ENCODE results near the gene PCNX1.

DNA sequence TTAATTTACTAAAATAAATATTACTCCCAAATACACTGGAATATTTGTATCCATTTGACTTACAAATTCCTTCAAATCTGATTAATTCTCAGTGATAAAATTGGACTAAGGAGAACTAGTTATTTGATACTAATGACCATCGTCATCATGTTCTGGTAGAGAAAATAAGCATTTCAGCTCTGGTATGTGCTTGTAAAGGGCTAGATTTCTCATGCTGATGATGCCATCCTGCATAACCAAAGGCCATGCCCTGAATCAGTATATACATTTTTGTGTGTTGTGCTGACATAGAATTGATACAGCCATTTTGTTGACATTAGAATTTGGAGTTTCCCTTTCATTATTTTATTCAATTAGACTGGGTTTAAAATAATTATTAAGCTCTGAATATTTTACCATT, 148.9 kb downstream of the PCNX1 start:
- no peak for TF ChIP-seq RBM39 (optimal IDR thresholded peaks at IDR 0.05; ENCODE audit: low read depth, low read length)
- TF ChIP-seq, protein P1, sequence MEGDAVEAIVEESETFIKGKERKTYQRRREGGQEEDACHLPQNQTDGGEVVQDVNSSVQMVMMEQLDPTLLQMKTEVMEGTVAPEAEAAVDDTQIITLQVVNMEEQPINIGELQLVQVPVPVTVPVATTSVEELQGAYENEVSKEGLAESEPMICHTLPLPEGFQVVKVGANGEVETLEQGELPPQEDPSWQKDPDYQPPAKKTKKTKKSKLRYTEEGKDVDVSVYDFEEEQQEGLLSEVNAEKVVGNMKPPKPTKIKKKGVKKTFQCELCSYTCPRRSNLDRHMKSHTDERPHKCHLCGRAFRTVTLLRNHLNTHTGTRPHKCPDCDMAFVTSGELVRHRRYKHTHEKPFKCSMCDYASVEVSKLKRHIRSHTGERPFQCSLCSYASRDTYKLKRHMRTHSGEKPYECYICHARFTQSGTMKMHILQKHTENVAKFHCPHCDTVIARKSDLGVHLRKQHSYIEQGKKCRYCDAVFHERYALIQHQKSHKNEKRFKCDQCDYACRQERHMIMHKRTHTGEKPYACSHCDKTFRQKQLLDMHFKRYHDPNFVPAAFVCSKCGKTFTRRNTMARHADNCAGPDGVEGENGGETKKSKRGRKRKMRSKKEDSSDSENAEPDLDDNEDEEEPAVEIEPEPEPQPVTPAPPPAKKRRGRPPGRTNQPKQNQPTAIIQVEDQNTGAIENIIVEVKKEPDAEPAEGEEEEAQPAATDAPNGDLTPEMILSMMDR (IDR thresholded peaks at IDR 0.05 in 2 of 3, conservative IDR thresholded peaks at IDR 0.05 in 1 of 3; ENCODE audit: insufficient read depth in 2 of 3, low read depth in 1 of 3, low read length in 3 of 3) = no peak
- TF ChIP-seq, protein P2, sequence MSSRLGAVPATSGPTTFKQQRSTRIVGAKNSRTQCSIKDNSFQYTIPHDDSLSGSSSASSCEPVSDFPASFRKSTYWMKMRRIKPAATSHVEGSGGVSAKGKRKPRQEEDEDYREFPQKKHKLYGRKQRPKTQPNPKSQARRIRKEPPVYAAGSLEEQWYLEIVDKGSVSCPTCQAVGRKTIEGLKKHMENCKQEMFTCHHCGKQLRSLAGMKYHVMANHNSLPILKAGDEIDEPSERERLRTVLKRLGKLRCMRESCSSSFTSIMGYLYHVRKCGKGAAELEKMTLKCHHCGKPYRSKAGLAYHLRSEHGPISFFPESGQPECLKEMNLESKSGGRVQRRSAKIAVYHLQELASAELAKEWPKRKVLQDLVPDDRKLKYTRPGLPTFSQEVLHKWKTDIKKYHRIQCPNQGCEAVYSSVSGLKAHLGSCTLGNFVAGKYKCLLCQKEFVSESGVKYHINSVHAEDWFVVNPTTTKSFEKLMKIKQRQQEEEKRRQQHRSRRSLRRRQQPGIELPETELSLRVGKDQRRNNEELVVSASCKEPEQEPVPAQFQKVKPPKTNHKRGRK (tag; IDR thresholded peaks at IDR 0.05) = no peak
- TF ChIP-seq L3MBTL2 (IDR thresholded peaks at IDR 0.05) = no peak
- TF ChIP-seq PCBP2 (IDR thresholded peaks at IDR 0.05; ENCODE audit: low read depth, low read length, poor library complexity, severe bottlenecking) = no peak
- no peak for TF ChIP-seq SLC30A9 (CRISPR knock-in tag; IDR thresholded peaks at IDR 0.05)
- no peak for TF ChIP-seq ZNF384 (IDR thresholded peaks at IDR 0.05; ENCODE audit: low read depth, low read length)
- TF ChIP-seq, protein P3, sequence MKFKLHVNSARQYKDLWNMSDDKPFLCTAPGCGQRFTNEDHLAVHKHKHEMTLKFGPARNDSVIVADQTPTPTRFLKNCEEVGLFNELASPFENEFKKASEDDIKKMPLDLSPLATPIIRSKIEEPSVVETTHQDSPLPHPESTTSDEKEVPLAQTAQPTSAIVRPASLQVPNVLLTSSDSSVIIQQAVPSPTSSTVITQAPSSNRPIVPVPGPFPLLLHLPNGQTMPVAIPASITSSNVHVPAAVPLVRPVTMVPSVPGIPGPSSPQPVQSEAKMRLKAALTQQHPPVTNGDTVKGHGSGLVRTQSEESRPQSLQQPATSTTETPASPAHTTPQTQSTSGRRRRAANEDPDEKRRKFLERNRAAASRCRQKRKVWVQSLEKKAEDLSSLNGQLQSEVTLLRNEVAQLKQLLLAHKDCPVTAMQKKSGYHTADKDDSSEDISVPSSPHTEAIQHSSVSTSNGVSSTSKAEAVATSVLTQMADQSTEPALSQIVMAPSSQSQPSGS (CRISPR knock-in tag; IDR thresholded peaks at IDR 0.05) = no peak
- no peak for TF ChIP-seq JUND (IDR thresholded peaks at IDR 0.05; ENCODE audit: borderline replicate concordance, low read depth, low read length)
- no peak for TF ChIP-seq JUND (tag; IDR thresholded peaks at IDR 0.05; ENCODE audit: borderline replicate concordance, low read depth, low read length)
- no peak for TF ChIP-seq CEBPB (tag; IDR thresholded peaks at IDR 0.05)
- TF ChIP-seq NFYB (IDR thresholded peaks at IDR 0.05; ENCODE audit: extremely low read depth, insufficient read length) = no peak
- TF ChIP-seq, protein P4, sequence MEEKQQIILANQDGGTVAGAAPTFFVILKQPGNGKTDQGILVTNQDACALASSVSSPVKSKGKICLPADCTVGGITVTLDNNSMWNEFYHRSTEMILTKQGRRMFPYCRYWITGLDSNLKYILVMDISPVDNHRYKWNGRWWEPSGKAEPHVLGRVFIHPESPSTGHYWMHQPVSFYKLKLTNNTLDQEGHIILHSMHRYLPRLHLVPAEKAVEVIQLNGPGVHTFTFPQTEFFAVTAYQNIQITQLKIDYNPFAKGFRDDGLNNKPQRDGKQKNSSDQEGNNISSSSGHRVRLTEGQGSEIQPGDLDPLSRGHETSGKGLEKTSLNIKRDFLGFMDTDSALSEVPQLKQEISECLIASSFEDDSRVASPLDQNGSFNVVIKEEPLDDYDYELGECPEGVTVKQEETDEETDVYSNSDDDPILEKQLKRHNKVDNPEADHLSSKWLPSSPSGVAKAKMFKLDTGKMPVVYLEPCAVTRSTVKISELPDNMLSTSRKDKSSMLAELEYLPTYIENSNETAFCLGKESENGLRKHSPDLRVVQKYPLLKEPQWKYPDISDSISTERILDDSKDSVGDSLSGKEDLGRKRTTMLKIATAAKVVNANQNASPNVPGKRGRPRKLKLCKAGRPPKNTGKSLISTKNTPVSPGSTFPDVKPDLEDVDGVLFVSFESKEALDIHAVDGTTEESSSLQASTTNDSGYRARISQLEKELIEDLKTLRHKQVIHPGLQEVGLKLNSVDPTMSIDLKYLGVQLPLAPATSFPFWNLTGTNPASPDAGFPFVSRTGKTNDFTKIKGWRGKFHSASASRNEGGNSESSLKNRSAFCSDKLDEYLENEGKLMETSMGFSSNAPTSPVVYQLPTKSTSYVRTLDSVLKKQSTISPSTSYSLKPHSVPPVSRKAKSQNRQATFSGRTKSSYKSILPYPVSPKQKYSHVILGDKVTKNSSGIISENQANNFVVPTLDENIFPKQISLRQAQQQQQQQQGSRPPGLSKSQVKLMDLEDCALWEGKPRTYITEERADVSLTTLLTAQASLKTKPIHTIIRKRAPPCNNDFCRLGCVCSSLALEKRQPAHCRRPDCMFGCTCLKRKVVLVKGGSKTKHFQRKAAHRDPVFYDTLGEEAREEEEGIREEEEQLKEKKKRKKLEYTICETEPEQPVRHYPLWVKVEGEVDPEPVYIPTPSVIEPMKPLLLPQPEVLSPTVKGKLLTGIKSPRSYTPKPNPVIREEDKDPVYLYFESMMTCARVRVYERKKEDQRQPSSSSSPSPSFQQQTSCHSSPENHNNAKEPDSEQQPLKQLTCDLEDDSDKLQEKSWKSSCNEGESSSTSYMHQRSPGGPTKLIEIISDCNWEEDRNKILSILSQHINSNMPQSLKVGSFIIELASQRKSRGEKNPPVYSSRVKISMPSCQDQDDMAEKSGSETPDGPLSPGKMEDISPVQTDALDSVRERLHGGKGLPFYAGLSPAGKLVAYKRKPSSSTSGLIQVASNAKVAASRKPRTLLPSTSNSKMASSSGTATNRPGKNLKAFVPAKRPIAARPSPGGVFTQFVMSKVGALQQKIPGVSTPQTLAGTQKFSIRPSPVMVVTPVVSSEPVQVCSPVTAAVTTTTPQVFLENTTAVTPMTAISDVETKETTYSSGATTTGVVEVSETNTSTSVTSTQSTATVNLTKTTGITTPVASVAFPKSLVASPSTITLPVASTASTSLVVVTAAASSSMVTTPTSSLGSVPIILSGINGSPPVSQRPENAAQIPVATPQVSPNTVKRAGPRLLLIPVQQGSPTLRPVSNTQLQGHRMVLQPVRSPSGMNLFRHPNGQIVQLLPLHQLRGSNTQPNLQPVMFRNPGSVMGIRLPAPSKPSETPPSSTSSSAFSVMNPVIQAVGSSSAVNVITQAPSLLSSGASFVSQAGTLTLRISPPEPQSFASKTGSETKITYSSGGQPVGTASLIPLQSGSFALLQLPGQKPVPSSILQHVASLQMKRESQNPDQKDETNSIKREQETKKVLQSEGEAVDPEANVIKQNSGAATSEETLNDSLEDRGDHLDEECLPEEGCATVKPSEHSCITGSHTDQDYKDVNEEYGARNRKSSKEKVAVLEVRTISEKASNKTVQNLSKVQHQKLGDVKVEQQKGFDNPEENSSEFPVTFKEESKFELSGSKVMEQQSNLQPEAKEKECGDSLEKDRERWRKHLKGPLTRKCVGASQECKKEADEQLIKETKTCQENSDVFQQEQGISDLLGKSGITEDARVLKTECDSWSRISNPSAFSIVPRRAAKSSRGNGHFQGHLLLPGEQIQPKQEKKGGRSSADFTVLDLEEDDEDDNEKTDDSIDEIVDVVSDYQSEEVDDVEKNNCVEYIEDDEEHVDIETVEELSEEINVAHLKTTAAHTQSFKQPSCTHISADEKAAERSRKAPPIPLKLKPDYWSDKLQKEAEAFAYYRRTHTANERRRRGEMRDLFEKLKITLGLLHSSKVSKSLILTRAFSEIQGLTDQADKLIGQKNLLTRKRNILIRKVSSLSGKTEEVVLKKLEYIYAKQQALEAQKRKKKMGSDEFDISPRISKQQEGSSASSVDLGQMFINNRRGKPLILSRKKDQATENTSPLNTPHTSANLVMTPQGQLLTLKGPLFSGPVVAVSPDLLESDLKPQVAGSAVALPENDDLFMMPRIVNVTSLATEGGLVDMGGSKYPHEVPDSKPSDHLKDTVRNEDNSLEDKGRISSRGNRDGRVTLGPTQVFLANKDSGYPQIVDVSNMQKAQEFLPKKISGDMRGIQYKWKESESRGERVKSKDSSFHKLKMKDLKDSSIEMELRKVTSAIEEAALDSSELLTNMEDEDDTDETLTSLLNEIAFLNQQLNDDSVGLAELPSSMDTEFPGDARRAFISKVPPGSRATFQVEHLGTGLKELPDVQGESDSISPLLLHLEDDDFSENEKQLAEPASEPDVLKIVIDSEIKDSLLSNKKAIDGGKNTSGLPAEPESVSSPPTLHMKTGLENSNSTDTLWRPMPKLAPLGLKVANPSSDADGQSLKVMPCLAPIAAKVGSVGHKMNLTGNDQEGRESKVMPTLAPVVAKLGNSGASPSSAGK (IDR thresholded peaks at IDR 0.05) = no peak
